ENCODE data around the gene FBXO38.
A peak's percentile ranks its signal among the peaks of the same experiment; 100 is the strongest.

The FBXO38 gene

DNA sequence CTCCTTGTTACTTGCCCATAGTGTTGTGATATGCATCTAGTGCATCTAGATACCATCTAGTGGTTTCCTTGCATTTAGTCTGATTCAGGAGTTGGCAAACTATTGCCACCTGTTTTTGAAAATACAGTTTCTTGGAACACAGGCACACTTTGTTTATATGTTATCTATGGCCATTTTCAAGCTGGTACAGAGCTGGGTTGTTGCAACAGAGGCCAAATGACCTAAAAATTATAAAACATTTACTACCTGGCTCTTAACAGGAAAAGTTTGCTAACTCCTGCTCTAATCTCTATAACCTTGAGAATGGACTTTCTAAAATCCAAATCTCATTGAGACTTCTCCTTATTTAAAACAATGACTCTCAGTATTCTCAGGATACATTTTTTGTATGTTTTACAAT lies 19.4 kb upstream of the FBXO38 start:
- H3K27ac ChIP-seq (ENCODE audit: insufficient read depth, low read length, poor library complexity, severe bottlenecking), result no peak overlapping the region
- no peaks in the 10 kb centered on the region for H3K27me3 ChIP-seq (replicated peaks; ENCODE audit: control insufficient read depth, insufficient read depth, low read length, poor library complexity, severe bottlenecking)
- no peak overlapping the region for H3K4me3 ChIP-seq (ENCODE audit: insufficient read depth, low read depth, low read length, poor library complexity, severe bottlenecking)
- no peak for DNase-seq
- H3K9me3 ChIP-seq (ENCODE audit: control insufficient read depth, low read length), result no peaks in the 10 kb centered on the region
- H3K36me3 ChIP-seq (ENCODE audit: control insufficient read depth, insufficient read depth, low read length), result no peaks in the 10 kb centered on the region
- no peaks in the 10 kb centered on the region for H3K4me1 ChIP-seq (ENCODE audit: control insufficient read depth, insufficient read depth, low read length, poor library complexity, severe bottlenecking)

DNA sequence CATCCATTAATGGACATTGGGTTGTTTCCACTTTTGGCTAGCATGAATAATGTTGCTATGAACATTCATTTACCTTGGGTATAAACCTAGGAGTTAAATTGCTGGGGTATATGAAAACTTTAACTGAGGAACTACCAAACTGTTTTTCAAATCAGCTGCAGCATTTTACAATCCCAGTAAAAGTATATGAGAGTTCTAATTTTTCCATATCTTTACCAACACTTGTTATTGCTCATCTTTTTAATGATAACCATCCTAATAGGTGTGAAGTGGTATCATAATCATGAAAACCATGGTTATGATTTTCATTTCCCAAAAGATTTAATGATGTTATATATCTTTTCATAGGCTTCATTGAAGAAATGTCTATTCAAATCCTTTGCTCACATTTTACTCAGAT lies 15.5 kb upstream of the FBXO38 start:
- no peaks in the 10 kb centered on the region for H3K36me3 ChIP-seq (ENCODE audit: control insufficient read depth, insufficient read depth, low read length)

DNA sequence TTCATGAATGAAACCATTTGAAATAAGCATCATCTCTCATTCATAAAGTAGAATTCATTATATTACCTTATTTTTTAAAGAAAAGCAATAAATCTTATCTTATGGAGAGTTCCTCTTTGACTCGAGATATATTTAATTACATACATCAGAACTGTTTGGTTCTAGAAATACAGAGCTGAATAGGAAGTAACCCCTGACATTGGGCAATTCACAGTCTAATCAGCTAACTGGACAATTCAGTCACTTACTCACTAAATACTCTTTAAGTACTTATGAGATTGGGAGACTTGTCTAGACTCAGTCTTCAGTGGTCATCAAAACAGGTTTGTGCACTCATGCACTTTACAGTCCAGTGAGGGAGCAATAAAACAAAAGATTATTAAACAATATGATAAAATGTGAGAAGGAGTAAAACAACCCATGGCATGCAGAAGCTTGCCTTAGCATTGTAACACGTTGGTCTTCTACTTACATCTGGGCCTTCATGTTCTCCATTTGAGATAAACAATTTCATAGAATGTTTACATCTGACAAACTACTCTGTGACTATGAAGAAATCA lies 11.5 kb upstream of the FBXO38 start:
- Histone ChIP-seq H3K9me3 (ENCODE audit: control insufficient read depth, low read length) (no peaks in the 10 kb centered on the region), H3K4me1 (ENCODE audit: control insufficient read depth, insufficient read depth, low read length, poor library complexity, severe bottlenecking) (no peaks in the 10 kb centered on the region), H3K27ac (ENCODE audit: insufficient read depth, low read length, poor library complexity, severe bottlenecking) (no peak overlapping the region), H3K27me3 (replicated peaks; ENCODE audit: control insufficient read depth, insufficient read depth, low read length, poor library complexity, severe bottlenecking) (no peaks in the 10 kb centered on the region), H3K36me3 (ENCODE audit: control insufficient read depth, insufficient read depth, low read length) (no peaks in the 10 kb centered on the region), H3K4me3 (ENCODE audit: insufficient read depth, low read depth, low read length, poor library complexity, severe bottlenecking) (no peak overlapping the region)
- DNase-seq, result no peak

More for the DNA sequence above, 15.5 kb upstream of the FBXO38 start:
- Histone ChIP-seq H3K9me3 (ENCODE audit: control insufficient read depth, low read length) (no peaks in the 10 kb centered on the region), H3K27ac (ENCODE audit: insufficient read depth, low read length, poor library complexity, severe bottlenecking) (no peak overlapping the region), H3K27me3 (replicated peaks; ENCODE audit: control insufficient read depth, insufficient read depth, low read length, poor library complexity, severe bottlenecking) (no peaks in the 10 kb centered on the region), H3K4me3 (ENCODE audit: insufficient read depth, low read depth, low read length, poor library complexity, severe bottlenecking) (no peak overlapping the region), H3K4me1 (ENCODE audit: control insufficient read depth, insufficient read depth, low read length, poor library complexity, severe bottlenecking) (no peaks in the 10 kb centered on the region)
- DNase-seq, result no peak

DNA sequence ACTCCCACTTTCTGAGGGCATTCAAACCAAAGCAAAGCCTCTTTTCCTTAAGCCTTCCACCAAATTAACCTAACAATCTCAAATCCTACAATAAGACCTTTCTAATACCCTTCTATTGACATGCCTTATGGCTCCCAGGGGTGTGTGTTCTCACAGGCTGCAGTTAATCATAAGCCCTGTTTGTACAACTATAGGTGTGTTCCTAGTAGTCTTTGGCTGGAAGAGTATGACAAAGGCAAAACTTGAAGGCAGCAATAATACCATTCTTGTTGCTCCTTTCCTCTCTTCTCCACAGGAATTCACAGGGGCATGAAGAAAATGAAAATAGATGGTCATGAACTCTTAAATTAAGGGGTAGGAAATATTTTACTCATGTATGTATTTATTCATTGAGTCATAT lies 10.9 kb upstream of the FBXO38 start:
- no peaks in the 10 kb centered on the region for H3K36me3 ChIP-seq (ENCODE audit: control insufficient read depth, insufficient read depth, low read length)
- no peaks in the 10 kb centered on the region for H3K4me1 ChIP-seq (ENCODE audit: control insufficient read depth, insufficient read depth, low read length, poor library complexity, severe bottlenecking)
- no peak overlapping the region for H3K27ac ChIP-seq (ENCODE audit: insufficient read depth, low read length, poor library complexity, severe bottlenecking)
- no peaks in the 10 kb centered on the region for H3K9me3 ChIP-seq (ENCODE audit: control insufficient read depth, low read length)
- H3K27me3 ChIP-seq (replicated peaks; ENCODE audit: control insufficient read depth, insufficient read depth, low read length, poor library complexity, severe bottlenecking), result no peaks in the 10 kb centered on the region
- no peak overlapping the region for H3K4me3 ChIP-seq (ENCODE audit: insufficient read depth, low read depth, low read length, poor library complexity, severe bottlenecking)
- DNase-seq, result no peak

DNA sequence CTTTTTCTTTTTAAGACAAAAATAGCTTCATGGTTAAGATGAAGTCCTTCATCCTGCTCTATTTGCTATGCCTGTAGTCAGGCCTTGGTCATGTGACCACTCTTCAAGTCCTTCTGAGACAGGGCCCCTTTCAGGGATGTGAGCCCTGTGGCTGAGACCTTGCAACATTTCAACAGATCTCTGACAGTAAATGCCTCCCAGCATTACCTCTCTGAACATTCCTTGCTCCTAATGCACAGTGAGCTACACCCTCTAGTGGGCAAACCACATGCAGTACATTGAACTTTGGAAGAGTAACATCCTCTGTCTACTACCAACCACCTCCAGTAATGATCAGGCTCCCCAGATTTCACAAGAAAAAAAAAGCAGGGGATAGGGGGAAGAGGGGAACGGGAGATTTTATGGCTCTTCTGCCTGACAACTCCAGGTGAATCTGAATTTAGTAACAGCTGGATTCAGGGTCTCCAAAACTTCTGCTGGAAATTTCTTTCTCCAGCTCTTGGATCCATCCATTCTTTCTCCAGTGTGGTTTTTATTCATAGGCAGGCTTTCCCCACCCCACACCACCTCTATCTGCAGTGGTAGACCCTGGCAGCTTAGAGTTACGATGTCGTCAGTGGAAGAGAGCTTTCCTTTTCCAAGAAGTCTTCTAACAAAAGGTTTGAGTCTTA lies 8.9 kb upstream of the FBXO38 start:
- Histone ChIP-seq H3K4me1 (ENCODE audit: control insufficient read depth, insufficient read depth, low read length, poor library complexity, severe bottlenecking) (no peaks in the 10 kb centered on the region), H3K27ac (ENCODE audit: insufficient read depth, low read length, poor library complexity, severe bottlenecking) (no peak overlapping the region), H3K4me3 (ENCODE audit: insufficient read depth, low read depth, low read length, poor library complexity, severe bottlenecking) (no peak overlapping the region), H3K27me3 (replicated peaks; ENCODE audit: control insufficient read depth, insufficient read depth, low read length, poor library complexity, severe bottlenecking) (no peaks in the 10 kb centered on the region), H3K36me3 (ENCODE audit: control insufficient read depth, insufficient read depth, low read length) (no peaks in the 10 kb centered on the region), H3K9me3 (ENCODE audit: control insufficient read depth, low read length) (no peaks in the 10 kb centered on the region)
- peak in 1 of 3 donors; percentile 0 for DNase-seq

DNA sequence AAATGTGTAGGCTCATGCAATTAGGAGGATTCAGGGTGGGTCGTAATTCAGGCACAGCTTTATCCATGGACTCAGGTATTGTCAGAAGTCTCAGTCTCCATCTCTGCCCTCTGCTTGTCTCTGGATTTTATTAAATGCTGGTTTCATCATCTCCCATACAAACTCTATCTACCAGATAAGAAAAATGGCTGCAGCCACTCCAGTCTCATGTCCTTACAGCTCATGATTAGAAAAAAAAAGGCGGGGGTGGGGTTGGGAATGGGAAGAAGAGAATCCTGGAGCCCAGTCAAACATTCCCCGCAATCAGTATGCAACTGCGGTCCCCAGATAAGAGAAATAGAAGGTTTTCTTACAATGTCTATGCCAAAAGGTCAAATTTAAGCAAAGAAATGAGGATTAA lies 7.6 kb upstream of the FBXO38 start:
- no peak for DNase-seq
- Histone ChIP-seq H3K9me3 (ENCODE audit: control insufficient read depth, low read length) (no peaks in the 10 kb centered on the region), H3K4me3 (ENCODE audit: insufficient read depth, low read depth, low read length, poor library complexity, severe bottlenecking) (no peak overlapping the region), H3K4me1 (ENCODE audit: control insufficient read depth, insufficient read depth, low read length, poor library complexity, severe bottlenecking) (no peaks in the 10 kb centered on the region), H3K27me3 (replicated peaks; ENCODE audit: control insufficient read depth, insufficient read depth, low read length, poor library complexity, severe bottlenecking) (no peaks in the 10 kb centered on the region), H3K27ac (ENCODE audit: insufficient read depth, low read length, poor library complexity, severe bottlenecking) (no peak overlapping the region), H3K36me3 (ENCODE audit: control insufficient read depth, insufficient read depth, low read length) (no peaks in the 10 kb centered on the region)

DNA sequence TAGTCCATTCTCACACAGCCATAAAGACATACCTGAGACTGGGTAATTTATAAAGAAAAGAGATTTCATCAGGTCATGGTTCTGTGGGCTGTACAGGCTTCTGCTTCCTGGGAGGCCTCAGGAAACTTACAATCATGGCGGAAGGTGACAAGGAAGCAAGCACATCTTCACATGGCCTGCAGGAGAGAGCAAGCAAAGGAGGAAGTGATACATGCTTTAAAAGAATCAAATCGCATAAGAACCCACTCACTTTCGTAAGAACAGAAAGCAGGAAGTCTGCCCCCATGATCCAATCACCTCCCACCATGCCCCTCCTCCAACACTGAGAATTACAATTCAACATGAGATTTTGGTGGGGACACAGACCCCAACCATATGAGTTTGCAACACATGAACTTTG lies 5.1 kb upstream of the FBXO38 start:
- no peak for DNase-seq
- H3K27me3 ChIP-seq (replicated peaks; ENCODE audit: control insufficient read depth, insufficient read depth, low read length, poor library complexity, severe bottlenecking), result no peaks in the 10 kb centered on the region
- H3K4me3 ChIP-seq (ENCODE audit: insufficient read depth, low read depth, low read length, poor library complexity, severe bottlenecking), result no peak overlapping the region
- no peaks in the 10 kb centered on the region for H3K9me3 ChIP-seq (ENCODE audit: control insufficient read depth, low read length)
- no peak overlapping the region for H3K27ac ChIP-seq (ENCODE audit: insufficient read depth, low read length, poor library complexity, severe bottlenecking)
- no peaks in the 10 kb centered on the region for H3K4me1 ChIP-seq (ENCODE audit: control insufficient read depth, insufficient read depth, low read length, poor library complexity, severe bottlenecking)
- H3K36me3 ChIP-seq (ENCODE audit: control insufficient read depth, insufficient read depth, low read length), result no peaks in the 10 kb centered on the region

DNA sequence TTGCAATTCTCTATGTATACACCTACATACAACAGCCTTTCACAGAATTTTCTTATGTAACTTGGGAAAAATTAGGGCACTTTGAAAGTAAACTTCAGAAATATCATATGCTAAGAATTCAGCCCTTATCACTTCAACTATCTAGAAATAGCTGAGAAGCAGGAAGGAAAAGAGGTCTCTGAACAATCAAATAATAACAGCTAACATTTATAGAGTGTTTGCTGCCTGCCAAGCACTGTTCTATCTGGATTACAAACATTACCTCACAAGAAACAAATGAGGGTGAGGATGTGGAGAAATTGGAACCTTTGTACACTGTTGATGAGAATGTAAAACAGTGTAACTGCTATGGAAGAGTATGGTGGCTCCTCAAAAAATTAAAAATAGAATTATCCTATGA lies 4.4 kb upstream of the FBXO38 start:
- Histone ChIP-seq H3K4me1 (ENCODE audit: control insufficient read depth, insufficient read depth, low read length, poor library complexity, severe bottlenecking) (peaks cover 2% of the 10 kb centered on the region), H3K36me3 (ENCODE audit: control insufficient read depth, insufficient read depth, low read length) (no peaks in the 10 kb centered on the region), H3K27me3 (replicated peaks; ENCODE audit: control insufficient read depth, insufficient read depth, low read length, poor library complexity, severe bottlenecking) (no peaks in the 10 kb centered on the region), H3K4me3 (ENCODE audit: insufficient read depth, low read depth, low read length, poor library complexity, severe bottlenecking) (no peak overlapping the region), H3K27ac (ENCODE audit: insufficient read depth, low read length, poor library complexity, severe bottlenecking) (no peak overlapping the region), H3K9me3 (ENCODE audit: control insufficient read depth, low read length) (no peaks in the 10 kb centered on the region)
- no peak for DNase-seq

DNA sequence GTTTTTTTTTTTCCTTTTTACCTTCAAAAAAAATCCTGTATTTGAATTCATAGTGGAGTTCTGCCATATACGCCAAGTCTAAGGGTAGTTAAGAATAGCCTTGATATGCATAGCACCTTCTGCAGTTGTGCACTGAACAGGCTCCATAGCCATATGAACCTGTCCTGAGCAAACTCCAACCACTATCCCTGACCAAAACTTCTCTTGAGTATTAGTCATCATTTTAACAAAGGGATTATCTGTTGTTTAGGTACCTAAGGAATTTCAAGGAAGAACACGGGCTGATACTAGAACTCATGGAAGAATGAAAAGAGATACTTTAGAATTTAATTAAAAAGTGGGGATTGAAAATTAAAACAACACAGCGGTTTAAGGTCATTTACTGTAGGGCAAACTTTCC lies 1.9 kb upstream of the FBXO38 start:
- Histone ChIP-seq H3K36me3 (ENCODE audit: control insufficient read depth, insufficient read depth, low read length) (no peaks in the 10 kb centered on the region), H3K4me1 (ENCODE audit: control insufficient read depth, insufficient read depth, low read length, poor library complexity, severe bottlenecking) (peaks cover 16% of the 10 kb centered on the region), H3K27me3 (replicated peaks; ENCODE audit: control insufficient read depth, insufficient read depth, low read length, poor library complexity, severe bottlenecking) (no peaks in the 10 kb centered on the region), H3K27ac (ENCODE audit: insufficient read depth, low read length, poor library complexity, severe bottlenecking) (no peak overlapping the region), H3K9me3 (ENCODE audit: control insufficient read depth, low read length) (no peaks in the 10 kb centered on the region), H3K4me3 (ENCODE audit: insufficient read depth, low read depth, low read length, poor library complexity, severe bottlenecking) (no peak overlapping the region)
- DNase-seq, result no peak

DNA sequence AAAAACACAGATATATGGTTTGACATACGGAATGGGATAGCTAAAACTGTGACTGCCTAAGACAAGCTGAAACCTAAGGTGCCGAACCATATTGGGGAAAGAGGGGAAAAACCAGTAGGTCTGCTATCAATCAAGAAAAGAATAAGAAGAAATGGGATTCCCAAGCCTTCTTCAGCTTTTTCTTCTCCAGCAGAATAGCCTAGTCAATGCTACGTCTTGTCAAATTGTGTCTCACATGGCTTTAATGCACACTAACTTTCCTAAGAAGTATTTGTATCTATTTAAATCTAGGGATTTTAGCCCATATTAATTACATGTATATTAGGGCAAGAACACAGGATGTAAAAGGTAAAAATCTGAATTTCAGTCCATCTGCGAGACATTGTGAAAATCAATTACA lies 797 bp upstream of the FBXO38 start:
- no peak for DNase-seq
- peaks cover 16% of the 10 kb centered on the region for H3K4me1 ChIP-seq (ENCODE audit: control insufficient read depth, insufficient read depth, low read length, poor library complexity, severe bottlenecking)

More for the DNA sequence above, 797 bp upstream of the FBXO38 start:
- Histone ChIP-seq H3K27ac (ENCODE audit: insufficient read depth, low read length, poor library complexity, severe bottlenecking) (peak overlapping the region; percentile 96), H3K36me3 (ENCODE audit: control insufficient read depth, insufficient read depth, low read length) (no peaks in the 10 kb centered on the region), H3K4me3 (ENCODE audit: insufficient read depth, low read depth, low read length, poor library complexity, severe bottlenecking) (peak overlapping the region; percentile 71), H3K9me3 (ENCODE audit: control insufficient read depth, low read length) (no peaks in the 10 kb centered on the region), H3K27me3 (replicated peaks; ENCODE audit: control insufficient read depth, insufficient read depth, low read length, poor library complexity, severe bottlenecking) (no peaks in the 10 kb centered on the region)

All from effector memory CD4-positive, alpha-beta T cell (primary cell).